HG03025 (cell line): ENCODE data around the gene STX8.
"Not testable (repeated sequence)": the region's sequence is repeated elsewhere in the genome, so short reads cannot be mapped to it uniquely, and the experiment has no call there.

Experiments used
- ATAC-seq: cut with Tn5 transposase; IDR thresholded peaks from one replicate; pipeline ENCODE4 v1.9.1; 2021; ENCODE audit warnings: mild to moderate bottlenecking, moderate library complexity; ENCODE audit not compliant: unreplicated experiment, low FRiP score

Gene STX8

GRCh38 chr17:9408868-9409829 is 166.5 kb downstream of the STX8 start:
- no peak for ATAC-seq

GRCh38 chr17:9408381-9408780 is 167.2 kb downstream of the STX8 start:
- ATAC-seq: no peak

GRCh38 chr17:9406046-9406606 is 169.5 kb downstream of the STX8 start:
- ATAC-seq: no peak

GRCh38 chr17:9403257-9403656 is 172.4 kb downstream of the STX8 start:
- no peak for ATAC-seq

DNA sequence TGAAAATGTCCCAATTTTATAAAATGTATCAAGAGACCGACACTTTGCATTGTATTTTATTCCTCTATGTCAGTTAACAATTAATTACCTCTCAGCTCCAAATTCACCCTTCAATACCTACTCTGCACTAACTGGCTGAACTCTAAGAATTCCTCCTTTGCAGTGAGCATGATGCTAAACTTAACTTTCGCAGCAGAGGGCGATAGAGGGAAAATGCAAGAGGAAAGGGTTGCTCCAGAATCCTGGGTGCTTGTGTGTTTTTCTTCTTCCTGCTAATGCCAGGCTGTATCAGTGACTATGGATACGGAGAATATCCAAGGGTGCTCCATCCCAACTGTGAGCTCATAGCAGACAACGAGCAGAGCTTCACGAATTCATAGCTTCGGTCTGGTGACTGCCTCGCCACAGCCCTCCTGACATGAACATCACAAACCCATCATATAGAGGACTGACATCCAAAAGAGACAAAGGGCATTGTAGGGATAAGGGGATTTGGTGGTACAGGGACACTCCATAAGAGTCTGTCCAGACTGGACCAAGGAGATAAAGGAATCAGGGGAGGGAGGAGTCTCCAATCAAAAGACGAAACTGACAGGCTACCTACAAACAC is 172.9 kb downstream of the STX8 start:
- ATAC-seq: no peak

- ATAC-seq: no peak
These were observed 174.2 kb downstream of the STX8 start for GRCh38 chr17:9401434-9401833.

DNA sequence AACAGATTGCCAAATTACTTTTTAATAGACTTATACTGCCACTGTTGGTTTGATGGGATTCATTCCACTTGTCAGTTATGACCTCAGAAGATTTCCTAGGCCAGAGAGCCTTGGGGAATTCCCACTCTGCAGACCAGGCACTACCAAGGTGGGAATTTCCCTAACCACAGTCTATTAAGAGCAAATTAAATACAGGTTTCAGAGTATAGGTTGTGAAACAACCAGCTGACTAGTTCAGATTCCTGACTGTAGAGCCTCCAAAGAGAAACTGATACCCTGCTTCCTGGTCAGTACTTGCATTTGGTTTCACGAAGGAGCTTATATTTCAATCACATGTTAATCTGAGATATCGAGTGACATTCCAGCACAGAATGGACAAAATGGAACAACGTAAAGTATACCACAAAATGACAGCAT is 186.5 kb downstream of the STX8 start:
- ATAC-seq: no peak

DNA sequence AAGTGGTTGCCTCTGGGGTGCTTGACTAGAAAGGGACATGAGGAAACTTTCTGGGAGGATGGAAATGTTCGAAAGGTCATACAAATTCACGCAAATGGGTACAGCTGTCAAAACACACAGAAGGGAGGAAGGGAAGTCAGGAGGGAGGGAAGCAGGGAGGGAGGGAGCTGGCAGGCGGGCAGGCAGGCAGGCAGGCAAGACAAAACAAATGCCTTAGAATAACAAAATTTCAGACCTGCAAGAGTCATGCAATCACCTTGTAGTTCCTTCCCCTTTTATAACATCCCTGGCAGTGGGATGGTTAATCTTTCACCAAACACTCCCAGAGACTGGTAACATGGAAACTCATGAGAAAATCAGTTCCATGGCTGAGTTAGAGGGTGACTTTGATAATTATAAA is 189.2 kb downstream of the STX8 start:
- ATAC-seq: no peak

GRCh38 chr17:9383826-9384225 is 191.8 kb downstream of the STX8 start:
- ATAC-seq: no peak

- ATAC-seq: no peak
These were observed 193.0 kb downstream of the STX8 start for GRCh38 chr17:9382626-9383025.

DNA sequence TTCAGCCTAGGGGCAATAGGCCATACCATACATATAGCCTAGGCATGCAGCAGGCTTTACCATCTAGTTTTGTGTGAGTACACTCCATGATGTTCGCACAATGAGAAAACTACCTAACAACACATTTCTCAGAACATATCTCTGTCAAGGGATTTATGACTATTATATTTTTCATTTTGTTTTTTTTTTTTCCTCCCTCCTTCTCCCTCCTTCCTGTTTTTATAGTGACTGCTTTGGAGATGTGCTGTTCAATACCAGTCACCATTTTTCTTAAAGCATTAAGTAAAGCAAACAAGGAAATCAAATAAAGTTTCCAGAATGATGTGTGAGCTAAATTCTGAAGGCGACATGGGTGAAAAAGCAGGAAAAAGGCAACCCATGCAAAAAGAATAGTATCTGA is 194.6 kb downstream of the STX8 start:
- ATAC-seq: no peak

DNA sequence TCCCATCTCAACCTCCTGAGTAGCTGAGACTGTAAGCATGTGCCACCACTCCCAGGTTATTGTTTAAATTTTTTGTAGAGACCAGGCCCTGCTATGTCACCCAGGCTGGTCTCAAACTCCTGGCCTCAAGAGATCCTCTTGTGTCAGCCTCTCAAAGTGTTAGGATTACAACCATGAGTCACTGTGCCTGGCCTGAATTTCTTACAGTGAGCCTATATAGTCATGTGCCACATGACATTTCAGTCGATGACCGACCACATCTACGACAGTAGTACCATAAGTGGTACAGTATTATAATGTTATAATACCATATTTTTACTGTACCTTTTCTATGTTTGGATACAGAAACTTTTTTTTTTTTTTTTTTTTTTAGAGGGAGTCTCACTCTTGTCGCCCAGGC is 195.3 kb downstream of the STX8 start:
- ATAC-seq: no peak

- ATAC-seq: not testable (repeated sequence)
These were observed 199.4 kb downstream of the STX8 start for GRCh38 chr17:9376177-9376576.

DNA sequence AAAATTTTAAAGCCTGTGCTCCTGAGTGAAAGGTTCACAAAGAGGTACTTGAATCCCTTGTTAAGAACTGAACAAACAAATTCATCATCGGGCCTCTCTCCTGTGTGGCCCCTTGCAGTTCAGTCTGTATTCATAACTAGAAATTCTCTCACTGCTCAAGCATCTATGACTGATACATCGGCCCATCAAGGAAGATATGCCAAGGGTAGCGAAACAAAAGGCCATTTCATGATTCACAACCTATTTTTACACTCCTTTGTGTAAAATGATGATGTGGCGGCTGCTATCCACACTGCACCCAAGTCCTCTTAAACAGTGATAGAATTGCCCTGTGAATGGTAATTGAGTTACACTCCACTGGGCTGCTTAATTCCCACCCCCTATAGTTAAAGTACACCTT is 204.6 kb downstream of the STX8 start:
- no peak for ATAC-seq

GRCh38 chr17:9370467-9370866 is 205.2 kb downstream of the STX8 start:
- ATAC-seq: no peak

- no peak for ATAC-seq
These were observed 207.0 kb downstream of the STX8 start for GRCh38 chr17:9368631-9369030.

- no peak for ATAC-seq
These were observed 208.5 kb downstream of the STX8 start for GRCh38 chr17:9367156-9367555.

DNA sequence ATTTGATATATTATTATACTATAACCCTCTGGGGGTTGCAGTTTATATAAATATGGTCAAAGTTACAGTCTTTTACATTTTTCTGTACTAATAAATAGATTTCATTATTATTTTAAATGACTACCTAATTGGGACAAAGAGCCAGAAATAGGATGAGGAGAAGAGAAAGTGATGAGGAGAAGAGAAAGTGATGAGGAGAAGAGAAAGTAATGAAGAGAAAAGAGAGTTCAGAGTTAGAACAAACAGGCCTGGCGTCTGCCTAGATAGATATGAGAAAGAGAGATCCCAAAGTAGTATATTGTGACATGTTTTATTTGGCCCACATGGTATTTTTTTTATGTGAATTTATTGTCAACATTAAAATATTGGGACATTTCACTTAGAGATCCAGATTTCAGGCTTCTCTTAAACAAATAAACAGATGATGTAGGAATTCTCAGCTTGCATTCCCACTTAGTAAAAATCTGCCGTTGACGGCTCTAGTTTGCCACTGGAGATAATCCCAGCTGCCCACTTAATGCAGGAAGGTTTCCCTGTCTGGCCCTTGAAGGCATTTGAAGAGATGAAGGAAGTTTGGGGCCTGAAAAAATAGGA is 210.7 kb downstream of the STX8 start:
- no peak for ATAC-seq

GRCh38 chr17:9363440-9364350 is 211.9 kb downstream of the STX8 start:
- ATAC-seq: no peak
